Ovary (tissue), 9 donors: ENCODE measurements around the gene ZMYM2. TPM values are rescaled to one million over a fixed set of nuclear protein-coding genes. Genes with fewer than 3 reads are reported as not detected.

Experiments used
- DNase-seq, 5 donors: peaks; one replicate each; pipeline ENCODE4 v3.0.0-alpha.2; 2019 to 2020
- H3K27ac ChIP-seq, 2 donors: fragments of 200-600 bp; one replicate each; pipeline versions ENCODE4 v1.5.1 to v1.8.0; 2019 to 2022
- H3K27me3 ChIP-seq: fragments of 200-600 bp; one replicate; pipeline ENCODE4 v1.8.0; 2022
- H3K36me3 ChIP-seq: fragments of 200-600 bp; sonication (generic); one replicate; pipeline ENCODE4 v1.5.1; 2019
- H3K4me1 ChIP-seq: one replicate; pipeline ENCODE4 v1.8.1; 2013; ENCODE audit warnings: mild to moderate bottlenecking, moderate library complexity; ENCODE audit not compliant: insufficient read depth
- H3K4me3 ChIP-seq: fragments of 200-600 bp; sonication (generic); one replicate; pipeline ENCODE4 v1.5.1; 2017
- H3K9me3 ChIP-seq, 2 donors: fragments of 200-600 bp in 1 of 2; sonication (generic) in 1 of 2; one replicate each; pipeline versions ENCODE4 v1.5.1 to v1.8.1; 2013 to 2019; ENCODE audit warnings: mild to moderate bottlenecking in 1 of 2, moderate library complexity in 1 of 2
- EP300 ChIP-seq: sonication (generic); formaldehyde crosslinking; IDR thresholded peaks from one replicate; pipeline ENCODE4 v1.6.1; 2017; ENCODE audit warnings: antibody characterized with exemption
- POLR2A ChIP-seq: fragments of 450-650 bp; IDR thresholded peaks from one replicate; pipeline ENCODE4 v1.6.1; 2017; ENCODE audit warnings: antibody characterized with exemption, mild to moderate bottlenecking, moderate library complexity
- WGBS, 3 donors: extraction: QIAGEN DNeasy Blood & Tissue Kit in 1 of 3; methylation state at CpG; one replicate each; pipeline versions ENCODE4 v1.1.5 to v1.1.7; 2013 to 2017; 5-methylcytosine and 5-hydroxymethylcytosine counted together
- intact Hi-C, 4 donors: fragments of 100-400 bp; cut with DNase I; formaldehyde crosslinking; loops; one replicate each; pipeline versions ENCODE4 v1.11.0 to v1.15.1; 2022 to 2023
- polyA plus RNA-seq, 2 donors: library from polyadenylated mRNA; stranded (reverse); fragments of 200-250 nt in 1 of 2; fragments of 350-450 nt in 1 of 2; fragmentation: Illumina TruSeq in 1 of 2; extraction: RNeasy Lipid Tissue Mini Kit (QIAGEN cat#74804) in 1 of 2; gene quantifications; one replicate each; pipeline ENCODE4 v1.2.3, GENCODE V29; 2013 to 2014
- total RNA-seq, 7 donors: library from RNA; depleted of rRNA in 2 of 7; stranded (reverse); fragments of >200 nt in 2 of 7; fragmentation: NEBNext Ultra II Directional in 3 of 7; extraction: Animal tissue kit (Norgen Biotek cat#: 25700) in 3 of 7; gene quantifications; one replicate each; pipeline versions ENCODE4 v1.1.0 to v1.2.4, GENCODE V29; 2016 to 2023
- TF ChIP-seq, protein P1 (sequence below), 3 donors: fragments of 450-650 bp in 2 of 3; fragments of 200-600 bp in 1 of 3; IDR thresholded peaks; one replicate each; pipeline versions ENCODE4 v1.5.1 to v1.8.0; 2016 to 2022; ENCODE audit warnings: antibody characterized with exemption in 3 of 3, mild to moderate bottlenecking in 1 of 3
- donor health status: DM: no; HTN: no; CAD: no; lungs with moderate emphysema.
- donor health status: DM: no; HTN: no; CAD: no.
- donor health status: Bipolar disorder and iron deficiency.
- donor health status: DM: yes; HTN: yes; CAD: no.
- donor health status: DM: no; HTN: no; CAD: no.
- donor health status: DM: yes; HTN: yes; CAD: no.

ZMYM2 gene
- total and polyA plus RNA-seq, 9 donors: 17.2 to 97.6 (median 69.6) TPM

DNA sequence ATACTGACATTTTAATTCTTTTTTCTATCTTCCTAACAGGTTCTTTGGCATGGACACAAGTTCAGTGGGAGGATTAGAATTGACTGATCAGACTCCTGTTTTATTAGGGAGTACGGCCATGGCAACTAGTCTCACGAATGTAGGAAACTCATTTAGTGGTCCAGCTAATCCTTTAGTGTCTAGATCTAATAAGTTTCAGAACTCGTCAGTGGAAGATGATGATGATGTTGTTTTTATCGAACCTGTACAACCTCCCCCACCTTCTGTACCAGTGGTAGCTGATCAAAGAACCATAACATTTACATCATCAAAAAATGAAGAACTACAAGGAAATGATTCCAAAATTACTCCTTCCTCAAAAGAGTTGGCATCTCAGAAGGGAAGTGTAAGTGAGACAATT lies 34.5 kb downstream of the ZMYM2 start:
- WGBS, 3 donors: 59 to 74% (median 68%) methylated on average over 4 of the region's 4 CpGs
- Histone ChIP-seq H3K27me3 (no peaks in the 10 kb centered on the region), H3K36me3 (no peaks in the 10 kb centered on the region), H3K4me3 (no peak overlapping the region), H3K4me1 (peaks cover 5% of the 10 kb centered on the region), H3K27ac (no peak overlapping the region), H3K9me3 (no peaks in the 10 kb centered on the region)
- TF ChIP-seq, protein P1, sequence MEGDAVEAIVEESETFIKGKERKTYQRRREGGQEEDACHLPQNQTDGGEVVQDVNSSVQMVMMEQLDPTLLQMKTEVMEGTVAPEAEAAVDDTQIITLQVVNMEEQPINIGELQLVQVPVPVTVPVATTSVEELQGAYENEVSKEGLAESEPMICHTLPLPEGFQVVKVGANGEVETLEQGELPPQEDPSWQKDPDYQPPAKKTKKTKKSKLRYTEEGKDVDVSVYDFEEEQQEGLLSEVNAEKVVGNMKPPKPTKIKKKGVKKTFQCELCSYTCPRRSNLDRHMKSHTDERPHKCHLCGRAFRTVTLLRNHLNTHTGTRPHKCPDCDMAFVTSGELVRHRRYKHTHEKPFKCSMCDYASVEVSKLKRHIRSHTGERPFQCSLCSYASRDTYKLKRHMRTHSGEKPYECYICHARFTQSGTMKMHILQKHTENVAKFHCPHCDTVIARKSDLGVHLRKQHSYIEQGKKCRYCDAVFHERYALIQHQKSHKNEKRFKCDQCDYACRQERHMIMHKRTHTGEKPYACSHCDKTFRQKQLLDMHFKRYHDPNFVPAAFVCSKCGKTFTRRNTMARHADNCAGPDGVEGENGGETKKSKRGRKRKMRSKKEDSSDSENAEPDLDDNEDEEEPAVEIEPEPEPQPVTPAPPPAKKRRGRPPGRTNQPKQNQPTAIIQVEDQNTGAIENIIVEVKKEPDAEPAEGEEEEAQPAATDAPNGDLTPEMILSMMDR (IDR thresholded peaks at IDR 0.05): no peak
- TF ChIP-seq POLR2A (no peak), EP300 (no peak)
- no peak for DNase-seq
- intact Hi-C loops: no loop called here

DNA sequence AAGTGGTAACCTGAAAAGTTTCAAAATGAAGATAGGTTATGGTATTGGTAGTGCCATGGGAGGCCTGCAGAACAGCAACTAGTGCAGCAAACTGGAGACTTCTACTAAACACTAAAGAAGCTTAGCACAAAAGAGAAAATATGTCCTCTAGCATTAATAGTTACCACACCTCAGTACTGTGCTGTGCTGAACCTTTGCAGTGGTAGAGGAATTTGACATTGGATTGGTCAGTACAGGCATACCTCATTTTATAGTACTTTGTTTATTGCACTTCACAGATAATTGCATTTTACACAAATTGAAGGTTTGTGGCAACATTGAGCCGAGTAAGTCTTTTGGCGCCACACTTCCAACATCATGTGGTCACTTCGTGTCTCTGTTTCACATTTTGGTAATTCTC lies 40.4 kb downstream of the ZMYM2 start:
- peaks cover 6% of the 10 kb centered on the region for H3K4me1 ChIP-seq
- H3K36me3 ChIP-seq: no peaks in the 10 kb centered on the region
- WGBS, 3 donors: 93 to 94% (median 94%) methylated on average over 3 of the region's 3 CpGs
- no peak for DNase-seq
- H3K27ac ChIP-seq: no peak overlapping the region
- H3K4me3 ChIP-seq: no peak overlapping the region
- TF ChIP-seq POLR2A (no peak), EP300 (no peak)
- no peaks in the 10 kb centered on the region for H3K27me3 ChIP-seq
- intact Hi-C loops: no loop called here
- H3K9me3 ChIP-seq: no peaks in the 10 kb centered on the region

DNA sequence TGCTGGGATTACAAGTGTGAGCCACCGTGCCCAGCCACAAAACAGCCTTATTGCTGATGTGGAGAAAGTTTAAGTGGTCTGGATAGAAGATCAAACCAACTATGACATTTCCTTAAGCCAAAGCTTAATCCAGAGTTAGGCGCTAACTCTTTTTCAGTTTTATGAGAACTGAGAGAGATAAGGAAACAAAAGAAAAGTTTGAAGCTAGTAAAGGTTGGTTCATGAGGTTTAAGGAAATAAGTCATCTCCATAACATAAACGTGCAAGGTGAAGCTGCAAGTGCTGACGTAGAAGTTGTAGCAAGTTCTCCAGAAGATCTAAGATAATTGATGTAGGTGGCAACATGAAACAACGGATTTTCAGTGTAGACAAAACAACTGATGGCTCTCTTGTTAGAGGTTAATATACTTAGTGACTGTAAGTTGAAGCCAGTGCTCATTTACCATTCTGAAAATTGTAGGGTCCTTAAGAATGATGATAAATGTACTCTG lies 41.6 kb downstream of the ZMYM2 start:
- no peak for DNase-seq
- peaks cover 6% of the 10 kb centered on the region for H3K4me1 ChIP-seq
- no peak overlapping the region for H3K4me3 ChIP-seq
- no peaks in the 10 kb centered on the region for H3K9me3 ChIP-seq
- H3K27me3 ChIP-seq: no peaks in the 10 kb centered on the region
- TF ChIP-seq EP300 (no peak), POLR2A (no peak)
- TF ChIP-seq, protein P1 (IDR thresholded peaks at IDR 0.05): no peak
- intact Hi-C loops: no loop called here
- no peak overlapping the region for H3K27ac ChIP-seq
- 86 to 91% (median 86%) methylated on average over 5 of the region's 5 CpGs for WGBS, 3 donors
- no peaks in the 10 kb centered on the region for H3K36me3 ChIP-seq

DNA sequence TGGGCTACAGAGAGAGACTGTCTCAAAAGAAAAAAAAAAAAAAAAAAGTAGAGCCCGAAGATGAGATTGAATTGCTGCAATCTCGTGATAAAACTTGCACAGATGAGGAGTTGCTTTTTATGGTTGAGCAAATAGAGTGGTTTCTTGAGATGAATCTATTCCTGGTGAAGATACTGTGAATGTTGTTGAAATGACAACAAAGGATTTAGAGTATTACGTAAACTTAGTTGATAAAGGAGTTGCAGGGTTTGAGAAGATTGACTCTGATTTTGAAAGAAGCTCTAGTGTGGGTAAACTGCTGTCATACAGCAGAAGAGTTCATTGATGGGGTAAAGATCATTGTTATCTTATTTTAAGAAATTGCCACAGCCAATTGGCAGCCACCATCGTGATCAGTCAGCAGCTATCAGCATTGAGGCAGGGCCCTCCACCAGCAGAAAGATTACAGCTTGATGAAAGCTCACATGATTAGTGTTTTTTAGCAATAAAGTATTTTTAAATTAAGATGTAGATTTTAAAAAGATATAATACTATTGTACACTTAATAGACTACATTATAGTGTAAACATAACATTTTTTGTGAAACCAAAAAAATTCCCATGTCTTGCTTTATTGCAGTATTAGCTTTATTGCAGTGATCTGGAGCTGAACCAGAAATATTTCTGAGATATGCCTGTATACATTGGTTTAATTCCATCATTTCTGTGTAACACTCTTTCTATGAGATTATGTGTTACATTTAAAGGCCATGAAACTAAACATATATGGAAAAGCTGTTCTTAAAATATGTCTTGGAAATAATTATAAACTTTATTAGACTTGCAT lies 43.1 kb downstream of the ZMYM2 start:
- Histone ChIP-seq H3K9me3 (no peaks in the 10 kb centered on the region), H3K36me3 (no peaks in the 10 kb centered on the region), H3K4me3 (no peak overlapping the region), H3K27ac (no peak overlapping the region), H3K27me3 (no peaks in the 10 kb centered on the region), H3K4me1 (peaks cover 6% of the 10 kb centered on the region)
- intact Hi-C loops: no loop called here
- no peak for TF ChIP-seq POLR2A
- TF ChIP-seq EP300: no peak
- TF ChIP-seq, protein P1 (IDR thresholded peaks at IDR 0.05): no peak
- WGBS, 3 donors: 71 to 77% (median 77%) methylated on average over 4 of the region's 4 CpGs
- no peak for DNase-seq

DNA sequence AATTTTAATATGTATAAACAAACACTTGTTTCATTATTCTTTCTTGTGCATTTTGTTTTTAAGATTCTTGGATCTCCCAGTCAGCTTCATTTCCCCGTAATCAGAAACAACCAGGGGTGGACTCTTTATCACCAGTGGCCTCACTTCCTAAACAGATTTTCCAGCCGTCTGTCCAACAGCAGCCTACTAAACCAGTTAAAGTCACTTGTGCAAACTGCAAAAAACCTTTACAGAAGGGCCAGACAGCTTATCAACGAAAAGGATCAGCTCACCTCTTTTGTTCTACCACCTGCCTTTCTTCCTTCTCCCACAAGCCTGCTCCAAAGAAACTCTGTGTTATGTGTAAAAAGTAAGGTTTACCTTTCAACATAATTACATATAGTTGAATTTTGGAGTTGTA lies 44.3 kb downstream of the ZMYM2 start:
- TF ChIP-seq, protein P1 (IDR thresholded peaks at IDR 0.05): no peak
- TF ChIP-seq EP300 (no peak), POLR2A (no peak)
- 56 to 67% (median 61%) methylated on average over 3 of the region's 3 CpGs for WGBS, 3 donors
- Histone ChIP-seq H3K36me3 (no peaks in the 10 kb centered on the region), H3K27me3 (no peaks in the 10 kb centered on the region), H3K27ac (no peak overlapping the region), H3K4me1 (peaks cover 4% of the 10 kb centered on the region), H3K4me3 (no peak overlapping the region), H3K9me3 (no peaks in the 10 kb centered on the region)
- intact Hi-C loops: no loop called here
- no peak for DNase-seq
